HepG2 (cell line): ENCODE data around the gene KIF6. TPM values are rescaled to one million over a fixed set of nuclear protein-coding genes. Genes with fewer than 3 reads are reported as not detected.

Source experiments
- ATAC-seq: fragments of 200-7000 bp; cut with Tn5 transposase; 3 replicates; pipeline ENCODE4 v1.9.1; 2020; ENCODE audit warnings: mild to moderate bottlenecking, moderate library complexity
- BruUV-seq: library from RNA; stranded (reverse); fragments of 400-500 nt; replicated peaks from 2 replicates; lab custom pipeline; 2021; lab: Mats Ljungman, UMichigan
- CTCF ChIA-PET: fragments of 300-600 bp; formaldehyde crosslinking; extraction: SDS; loops from one replicate; lab custom pipeline; 2021; ENCODE audit warnings: low total read pairs, inconsistent platforms, low intra/inter-chr PET ratio; lab: Yijun Ruan, JAX
- POLR2A ChIA-PET: fragments of 350-600 bp; sonication (Branson Sonifier 250); formaldehyde crosslinking; loops from one replicate; lab custom pipeline; 2020; ENCODE audit warnings: antibody characterized with exemption, inconsistent platforms; lab: Yijun Ruan, JAX
- DNase-seq: peaks from one replicate; pipeline ENCODE4 v3.0.0-alpha.2; 2015; ENCODE audit warnings: low spot score
- FAIRE-seq: peaks from 3 replicates; lab custom pipeline; 2011; peaks lifted over from hg19 to GRCh38; lab: Jason Lieb, UNC
- H2AFZ ChIP-seq: one replicate; pipeline ENCODE4 v1.6.1; 2011; ENCODE audit warnings: low read length, inconsistent platforms
- H3K27ac ChIP-seq: fragments of 300-600 bp; 3 replicates; pipeline ENCODE4 v1.8.0; 2011; ENCODE audit warnings: mixed run types, mild to moderate bottlenecking, mixed read lengths, low read length, inconsistent platforms; ENCODE audit not compliant: insufficient read depth; ENCODE audit errors: extremely low read length
- H3K27me3 ChIP-seq, 2 experiments: fragments of 200-600 bp in 1 of 2; 2 replicates in 1 of 2; 3 replicates in 1 of 2; pipeline versions ENCODE4 v1.6.0 to v1.8.0; 2011; ENCODE audit warnings: low read length in 2 of 2, mild to moderate bottlenecking in 2 of 2, moderate library complexity in 2 of 2, inconsistent platforms in 1 of 2; ENCODE audit not compliant: insufficient read depth in 2 of 2, control insufficient read depth in 1 of 2
- H3K36me3 ChIP-seq, 2 experiments: fragments of 200-600 bp in 1 of 2; replicated peaks in 1 of 2; 2 replicates in 1 of 2; 3 replicates in 1 of 2; pipeline versions ENCODE4 v1.5.1 to v1.8.0; 2011; ENCODE audit warnings: low read length in 2 of 2, inconsistent platforms in 1 of 2; ENCODE audit not compliant: insufficient read depth in 2 of 2, control insufficient read depth in 1 of 2
- H3K4me1 ChIP-seq: 2 replicates; pipeline ENCODE4 v1.5.1; 2012; ENCODE audit warnings: low read length, inconsistent platforms; ENCODE audit not compliant: insufficient read depth
- H3K4me2 ChIP-seq: 2 replicates; pipeline ENCODE4 v1.6.0; 2011; ENCODE audit warnings: low read depth, low read length, inconsistent platforms
- H3K4me3 ChIP-seq, 3 experiments: fragments of 200-600 bp in 1 of 3; sonication (generic), shearing (Covaris generic) in 1 of 3; replicated peaks in 1 of 3; 2 replicates each; pipeline ENCODE4 v1.5.1; 2011 to 2016; ENCODE audit warnings: low read length in 3 of 3, inconsistent platforms in 2 of 3, low read depth in 2 of 3, mild to moderate bottlenecking in 2 of 3, control low read depth in 1 of 3, mixed read lengths in 1 of 3; ENCODE audit not compliant: insufficient read depth in 1 of 3
- H3K79me2 ChIP-seq: one replicate; pipeline ENCODE4 v1.6.1; 2011; ENCODE audit warnings: low read length, inconsistent platforms; ENCODE audit not compliant: insufficient read depth
- H3K9ac ChIP-seq: 2 replicates; pipeline ENCODE4 v1.6.0; 2011; ENCODE audit warnings: mild to moderate bottlenecking, low read depth, low read length, inconsistent platforms; ENCODE audit not compliant: insufficient read depth
- H3K9me3 ChIP-seq: 2 replicates; pipeline ENCODE4 v1.5.1; 2012; ENCODE audit warnings: mild to moderate bottlenecking, low read length
- H4K20me1 ChIP-seq: 2 replicates; pipeline ENCODE4 v1.6.0; 2011; ENCODE audit warnings: inconsistent platforms, mild to moderate bottlenecking, low read length, moderate library complexity; ENCODE audit not compliant: insufficient read depth
- FOXK1 ChIP-seq: sonication (generic); formaldehyde crosslinking; IDR thresholded peaks from 2 replicates; pipeline ENCODE4 v1.4.0; 2020; ENCODE audit warnings: low read depth, missing genetic modification reagents, borderline replicate concordance
- XBP1 ChIP-seq: sonication (generic); formaldehyde crosslinking; IDR thresholded peaks from 2 replicates; pipeline ENCODE4 v1.5.0; 2020; ENCODE audit warnings: missing genetic modification reagents
- ZNF264 ChIP-seq: sonication (generic); formaldehyde crosslinking; IDR thresholded peaks from 2 replicates; pipeline ENCODE4 v1.4.0; 2020; ENCODE audit warnings: missing genetic modification reagents
- in situ Hi-C: cut with HindIII; loops from 2 replicates; pipeline ENCODE4 v1.10.0; 2017; ENCODE audit warnings: low pct_unique_long_range_greater_than_20kb; ENCODE audit not compliant: extremely low pct_ligation_motif_present
- intact Hi-C: fragments of 100-400 bp; cut with micrococcal nuclease; formaldehyde crosslinking; loops from one replicate; pipeline ENCODE4 v1.10.0; 2022; ENCODE audit not compliant: unreplicated experiment
- polyA plus RNA-seq, 8 experiments: library from polyadenylated mRNA; depleted of rRNA in 3 of 8; stranded (reverse) in 7 of 8; unstranded in 1 of 8; fragments of >200 nt; fragmentation: Illumina TruSeq in 4 of 8; extraction: Trizol in 4 of 8; gene quantifications; 2 replicates each; pipeline versions ENCODE4 v1.2.1 to v1.2.3, GENCODE V29; 2011 to 2016; ENCODE audit warnings: low read depth in 4 of 8, missing spikeins in 1 of 8, mixed read lengths in 1 of 8; ENCODE audit not compliant: insufficient read depth in 1 of 8
- total RNA-seq, 5 experiments: library from RNA; depleted of rRNA; stranded (reverse); fragments of >200 nt; fragmentation: Illumina TruSeq; extraction: Trizol; gene quantifications; 2 replicates each; pipeline ENCODE4 v1.2.3, GENCODE V29; 2016; ENCODE audit warnings: low read depth in 1 of 5
- TF ChIP-seq, protein P1 (sequence below): sonication (generic); formaldehyde crosslinking; IDR thresholded peaks from 2 replicates; pipeline ENCODE4 v1.8.1; 2023; ENCODE audit warnings: mild to moderate bottlenecking, moderate library complexity, missing genetic modification reagents
- TF ChIP-seq, protein P2 (sequence below): sonication (generic); formaldehyde crosslinking; IDR thresholded peaks from 2 replicates; pipeline ENCODE4 v1.4.0; 2020; ENCODE audit warnings: mild to moderate bottlenecking, missing genetic modification reagents

KIF6 gene
- total and polyA plus RNA-seq, 2 of the 13 experiments (the other 11 are each of a cell fraction or from before 2014, with no cell fraction given): 0.04 to 0.27 TPM

GRCh38 chr6:39714802-39715201, 10.4 kb downstream of the KIF6 start:
- H3K27ac ChIP-seq: no peak overlapping the region
- in situ Hi-C loops: no loop called here
- ATAC-seq (no peak), FAIRE-seq (no peak), DNase-seq (no peak)
- BruUV-seq: no TSS peak
- no peaks in the 10 kb centered on the region for H3K9me3 ChIP-seq
- no peaks in the 10 kb centered on the region for H3K36me3 ChIP-seq
- no peak overlapping the region for H3K9ac ChIP-seq
- no peak overlapping the region for H2AFZ ChIP-seq
- POLR2A ChIA-PET: no interaction called here
- H3K4me1 ChIP-seq: no peaks in the 10 kb centered on the region
- no peak for TF ChIP-seq XBP1 (CRISPR knock-in tag)
- TF ChIP-seq FOXK1 (CRISPR knock-in tag): no peak
- no peak for TF ChIP-seq ZNF264 (CRISPR knock-in tag)
- TF ChIP-seq, protein P1, sequence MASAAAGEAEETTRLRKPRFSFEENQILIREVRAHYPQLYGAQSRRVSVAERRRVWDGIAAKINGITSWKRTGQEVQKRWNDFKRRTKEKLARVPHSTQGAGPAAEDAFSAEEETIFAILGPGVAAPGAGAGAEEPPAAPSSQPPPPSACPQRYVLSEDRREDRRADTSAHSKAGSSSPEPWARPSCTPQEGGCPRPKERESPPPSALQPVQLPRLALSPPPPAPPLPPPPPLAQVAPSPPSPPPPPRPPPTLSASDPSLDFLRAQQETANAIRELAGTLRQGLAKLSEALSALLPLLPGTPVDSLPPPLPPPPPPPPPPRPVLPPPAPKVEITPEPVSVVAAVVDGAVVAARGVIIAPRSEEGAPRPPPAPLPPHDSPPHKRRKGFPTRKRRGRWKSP (CRISPR knock-in tag): no peak
- TF ChIP-seq, protein P2, sequence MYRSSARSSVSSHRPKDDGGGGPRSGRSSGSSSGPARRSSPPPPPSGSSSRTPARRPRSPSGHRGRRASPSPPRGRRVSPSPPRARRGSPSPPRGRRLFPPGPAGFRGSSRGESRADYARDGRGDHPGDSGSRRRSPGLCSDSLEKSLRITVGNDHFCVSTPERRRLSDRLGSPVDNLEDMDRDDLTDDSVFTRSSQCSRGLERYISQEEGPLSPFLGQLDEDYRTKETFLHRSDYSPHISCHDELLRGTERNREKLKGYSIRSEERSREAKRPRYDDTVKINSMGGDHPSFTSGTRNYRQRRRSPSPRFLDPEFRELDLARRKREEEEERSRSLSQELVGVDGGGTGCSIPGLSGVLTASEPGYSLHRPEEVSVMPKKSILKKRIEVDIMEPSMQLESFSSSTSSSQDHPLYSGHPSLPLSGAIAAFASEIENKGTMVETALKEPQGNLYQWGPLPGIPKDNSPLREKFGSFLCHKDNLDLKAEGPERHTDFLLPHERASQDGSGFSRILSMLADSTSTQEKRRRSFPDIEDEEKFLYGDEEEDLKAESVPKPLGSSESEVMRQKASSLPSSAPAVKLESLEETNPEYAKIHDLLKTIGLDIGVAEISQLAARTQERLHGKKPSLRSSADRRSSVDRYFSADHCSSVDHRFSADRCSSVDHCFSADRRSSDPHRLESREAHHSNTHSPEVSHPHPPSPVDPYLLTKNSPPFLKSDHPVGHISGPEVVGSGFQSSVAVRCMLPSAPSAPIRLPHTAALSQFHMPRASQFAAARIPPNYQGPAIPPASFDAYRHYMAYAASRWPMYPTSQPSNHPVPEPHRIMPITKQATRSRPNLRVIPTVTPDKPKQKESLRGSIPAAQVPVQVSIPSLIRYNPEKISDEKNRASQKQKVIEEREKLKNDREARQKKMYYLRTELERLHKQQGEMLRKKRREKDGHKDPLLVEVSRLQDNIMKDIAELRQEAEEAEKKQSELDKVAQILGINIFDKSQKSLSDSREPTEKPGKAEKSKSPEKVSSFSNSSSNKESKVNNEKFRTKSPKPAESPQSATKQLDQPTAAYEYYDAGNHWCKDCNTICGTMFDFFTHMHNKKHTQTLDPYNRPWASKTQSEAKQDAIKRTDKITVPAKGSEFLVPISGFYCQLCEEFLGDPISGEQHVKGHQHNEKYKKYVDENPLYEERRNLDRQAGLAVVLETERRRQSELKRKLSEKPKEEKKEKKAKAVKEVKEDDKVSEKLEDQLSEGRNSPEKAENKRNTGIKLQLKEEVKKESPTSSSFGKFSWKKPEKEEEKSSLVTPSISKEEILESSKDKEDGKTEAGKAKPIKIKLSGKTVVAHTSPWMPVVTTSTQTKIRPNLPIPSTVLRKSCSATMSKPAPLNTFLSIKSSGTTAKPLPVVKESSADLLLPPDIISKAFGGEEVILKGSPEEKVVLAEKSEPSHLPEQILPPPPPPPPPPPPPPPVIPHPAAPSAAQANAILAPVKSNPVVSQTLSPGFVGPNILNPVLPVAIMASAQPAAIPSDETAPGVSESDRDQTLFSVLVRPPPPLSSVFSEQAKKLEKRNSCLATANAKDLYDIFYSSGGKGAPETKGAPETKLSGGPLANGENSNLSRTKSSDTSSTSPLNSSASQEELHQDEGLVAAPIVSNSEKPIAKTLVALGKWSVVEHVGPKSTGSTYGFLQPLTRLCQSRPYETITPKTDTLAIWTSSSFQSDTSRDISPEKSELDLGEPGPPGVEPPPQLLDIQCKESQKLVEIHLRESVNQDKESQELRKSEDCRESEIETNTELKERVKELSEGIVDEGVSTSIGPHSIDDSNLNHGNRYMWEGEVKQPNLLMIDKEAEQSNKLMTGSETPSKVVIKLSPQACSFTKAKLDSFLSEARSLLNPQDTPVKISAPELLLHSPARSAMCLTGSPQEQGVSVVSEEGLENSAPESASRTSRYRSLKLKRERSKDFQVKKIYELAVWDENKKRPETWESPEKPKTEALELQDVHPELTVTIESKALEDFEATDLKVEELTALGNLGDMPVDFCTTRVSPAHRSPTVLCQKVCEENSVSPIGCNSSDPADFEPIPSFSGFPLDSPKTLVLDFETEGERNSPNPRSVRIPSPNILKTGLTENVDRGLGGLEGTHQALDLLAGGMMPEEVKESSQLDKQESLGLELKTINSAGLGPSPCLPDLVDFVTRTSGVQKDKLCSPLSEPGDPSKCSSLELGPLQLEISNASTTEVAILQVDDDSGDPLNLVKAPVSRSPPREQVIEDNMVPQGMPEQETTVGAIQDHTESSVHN (CRISPR knock-in tag): no peak
- no peaks in the 10 kb centered on the region for H4K20me1 ChIP-seq
- intact Hi-C loops: no loop called here
- no peaks in the 10 kb centered on the region for H3K27me3 ChIP-seq
- H3K79me2 ChIP-seq: no peaks in the 10 kb centered on the region
- no peak overlapping the region for H3K4me3 ChIP-seq
- CTCF ChIA-PET: no interaction called here
- H3K4me2 ChIP-seq: no peak overlapping the region
